Right lung (tissue), 5 donors: Measurements from ENCODE around the gene LITAF. TPM values are rescaled to one million over a fixed set of nuclear protein-coding genes. Genes with fewer than 3 reads are reported as not detected.
"Not testable (repeated sequence)": the region's sequence is repeated elsewhere in the genome, so short reads cannot be mapped to it uniquely, and the experiment has no call there.

ENCODE experiments used
- DNase-seq, 2 donors: peaks; one replicate each; pipeline ENCODE4 v3.0.0-alpha.2; 2013
- polyA plus RNA-seq, 5 donors: library from polyadenylated mRNA; unstranded; fragments of 120-200 nt; gene quantifications; one replicate each; pipeline versions ENCODE4 v1.2.1 to v1.2.3, GENCODE V29; 2013; ENCODE audit warnings: inconsistent platforms in 1 of 5, low replicate concordance in 1 of 5; ENCODE audit not compliant: insufficient read length in 5 of 5, insufficient read depth in 1 of 5

LITAF gene
- polyA plus RNA-seq, 5 donors = 111 to 130 (median 121) TPM

DNA sequence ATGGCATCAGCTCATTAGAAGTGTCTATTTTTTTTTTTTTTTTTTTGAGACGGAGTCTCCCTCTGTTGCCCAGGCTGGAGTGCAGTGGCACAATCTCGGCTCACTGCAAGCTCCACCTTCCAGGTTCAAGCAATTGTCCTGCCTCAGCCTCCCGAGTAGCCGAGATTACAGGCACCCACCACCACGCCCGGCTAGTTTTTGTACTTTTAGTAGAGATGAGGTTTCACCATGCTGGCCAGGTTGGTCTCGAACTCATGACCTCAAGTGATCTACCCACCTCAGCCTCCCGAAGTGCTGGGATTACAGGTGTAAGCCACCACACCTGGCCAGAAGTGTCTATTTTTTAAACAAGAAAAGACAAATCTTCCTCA lies 9.4 kb downstream of the LITAF start:
- not testable (repeated sequence) for DNase-seq

DNA sequence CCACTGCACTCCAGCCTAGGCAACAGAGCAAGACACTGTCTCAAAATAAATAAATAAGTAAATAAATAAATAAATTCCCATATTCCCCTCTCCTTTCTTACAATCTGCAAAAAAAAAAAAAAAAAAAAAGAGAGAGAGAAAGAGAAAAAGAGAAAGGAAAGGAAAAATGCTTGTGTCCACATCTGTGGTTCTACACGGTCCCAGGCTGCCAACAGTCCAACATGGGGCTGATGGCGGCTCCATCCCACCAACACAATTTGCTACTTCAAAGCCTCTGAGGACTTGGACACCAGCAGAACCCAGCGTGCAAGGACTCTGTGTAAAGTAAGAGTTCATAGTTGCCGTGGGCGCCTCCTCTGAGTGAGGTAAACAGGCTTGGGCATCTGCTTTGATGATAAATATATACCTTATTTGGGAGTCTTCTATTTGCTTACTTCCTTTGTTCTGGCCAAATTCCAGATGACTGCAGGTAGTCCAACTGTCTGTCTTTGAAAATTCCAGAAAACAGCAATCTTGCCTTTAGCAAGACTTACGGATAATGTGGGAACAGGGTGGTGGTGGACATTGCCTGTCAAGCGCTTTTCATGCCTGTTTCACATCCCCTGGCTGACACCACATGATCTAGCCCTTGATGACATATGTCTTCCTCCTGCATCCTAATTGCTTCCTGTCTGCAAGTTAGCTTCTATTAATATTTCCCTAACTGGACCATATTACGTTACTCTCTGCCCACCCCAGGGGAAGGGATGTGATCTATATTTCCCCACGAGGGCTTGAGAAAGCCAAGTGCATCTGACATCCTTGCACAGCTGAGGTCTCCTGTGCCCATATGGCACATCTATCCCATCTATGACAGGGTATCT lies 10.1 kb downstream of the LITAF start:
- DNase-seq = no peak

DNA sequence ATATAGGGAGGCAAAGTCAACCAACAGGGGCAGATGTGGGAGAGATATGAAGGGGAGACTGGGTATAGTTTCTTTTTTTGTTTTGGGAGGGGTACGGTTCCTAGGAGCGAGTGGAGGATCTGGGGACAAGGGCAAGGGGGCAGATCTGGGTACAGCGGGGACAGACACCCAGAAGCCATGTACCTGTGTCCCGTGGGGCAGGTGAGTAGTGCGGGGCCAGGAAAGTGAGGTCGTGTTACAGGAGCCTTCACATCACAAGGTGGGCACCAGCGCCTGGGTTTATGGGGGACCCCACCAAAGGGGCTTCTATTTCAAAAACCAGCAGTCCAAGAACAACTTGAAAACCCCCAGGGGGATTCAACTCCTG lies 11.5 kb downstream of the LITAF start:
- DNase-seq = no peak

DNA sequence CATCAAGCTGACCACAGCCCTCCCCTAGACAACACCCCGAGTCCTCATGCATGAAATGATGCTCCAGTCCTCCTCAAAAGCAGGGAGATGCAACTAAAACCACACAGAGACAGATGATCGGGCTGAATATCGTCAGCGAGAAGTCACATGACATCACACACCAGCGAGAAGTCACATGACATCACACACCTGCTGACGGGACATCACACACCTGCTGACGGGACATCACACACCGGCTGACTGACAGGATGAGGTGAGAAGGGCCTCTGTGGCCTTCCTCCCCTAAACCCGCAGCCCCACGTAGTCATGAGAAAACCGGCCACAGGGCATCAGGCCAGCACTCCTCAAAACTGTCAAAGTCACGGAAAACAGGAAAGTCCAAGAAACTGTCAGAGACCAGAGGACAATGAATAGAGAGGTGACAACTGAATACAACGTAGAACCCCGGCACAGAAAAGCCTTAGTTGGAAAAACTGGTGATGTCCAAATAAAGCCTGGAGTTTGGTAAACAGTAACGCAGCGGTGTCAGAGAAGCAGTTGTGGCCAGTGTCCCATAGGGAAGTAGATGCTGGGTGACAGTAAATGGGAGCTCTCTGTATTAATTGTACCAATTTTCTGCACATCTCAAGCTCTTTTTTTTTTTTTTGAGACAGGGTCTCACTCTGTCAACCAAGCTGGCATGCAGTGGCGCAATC lies 14.3 kb downstream of the LITAF start:
- DNase-seq = no peak

DNA sequence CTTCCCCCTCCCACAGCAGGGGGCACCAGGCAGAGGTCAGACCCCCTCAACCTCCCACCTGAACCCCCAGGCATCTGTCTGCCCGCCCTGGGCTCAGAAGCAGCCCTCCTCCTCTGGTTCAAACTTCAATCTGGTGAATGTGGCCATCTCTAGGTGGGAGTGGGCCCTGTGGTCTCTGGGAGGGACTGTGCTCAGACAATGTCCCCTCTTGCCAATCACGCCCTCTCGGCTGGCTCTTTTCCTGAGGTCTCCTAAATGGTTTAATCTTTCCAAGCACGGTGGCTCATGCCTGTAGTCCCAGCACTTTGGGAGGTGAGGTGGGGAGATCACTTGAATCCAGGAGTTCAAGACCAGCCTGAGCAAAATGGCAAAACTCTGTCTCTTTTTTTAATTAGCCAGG lies 15.2 kb downstream of the LITAF start:
- no peak for DNase-seq

DNA sequence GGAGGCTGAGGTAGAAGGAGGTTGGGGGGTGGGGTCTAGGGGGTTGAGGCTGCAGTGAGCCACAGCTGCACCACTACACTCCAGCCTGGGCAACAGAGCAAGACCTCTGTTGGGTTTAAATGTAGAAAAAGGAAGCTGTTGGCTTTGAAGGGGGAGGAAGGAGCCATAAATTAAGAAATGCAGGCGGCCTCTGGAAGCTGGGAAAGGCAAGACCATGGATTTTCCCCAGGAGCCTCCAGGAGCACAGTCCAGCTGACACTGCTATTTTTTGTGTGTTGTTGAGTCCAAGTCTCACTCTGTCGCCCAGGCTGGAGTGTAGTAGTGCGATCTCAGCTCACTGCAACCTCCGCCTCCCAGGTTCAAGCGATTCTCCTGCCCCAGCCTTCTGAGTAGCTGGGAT lies 15.9 kb downstream of the LITAF start:
- no peak for DNase-seq

DNA sequence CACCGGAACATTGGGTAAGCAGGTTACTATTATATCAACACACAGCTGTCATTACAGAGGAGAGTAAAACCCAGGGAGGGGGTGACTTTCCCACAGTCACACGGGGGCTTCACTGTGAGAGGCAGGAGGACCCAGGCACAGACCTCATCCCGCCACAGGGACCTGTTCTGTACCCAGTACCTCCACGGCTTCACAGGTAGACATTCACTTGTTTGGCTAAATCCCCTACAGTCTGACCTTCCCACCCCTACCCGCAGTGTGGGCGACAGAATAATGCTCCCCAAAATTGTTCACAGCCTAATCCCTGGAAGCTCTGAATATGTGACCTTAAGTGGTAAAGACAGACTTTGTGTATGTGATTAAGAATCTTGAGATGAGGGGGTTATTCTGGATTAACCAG lies 16.5 kb downstream of the LITAF start:
- no peak for DNase-seq

DNA sequence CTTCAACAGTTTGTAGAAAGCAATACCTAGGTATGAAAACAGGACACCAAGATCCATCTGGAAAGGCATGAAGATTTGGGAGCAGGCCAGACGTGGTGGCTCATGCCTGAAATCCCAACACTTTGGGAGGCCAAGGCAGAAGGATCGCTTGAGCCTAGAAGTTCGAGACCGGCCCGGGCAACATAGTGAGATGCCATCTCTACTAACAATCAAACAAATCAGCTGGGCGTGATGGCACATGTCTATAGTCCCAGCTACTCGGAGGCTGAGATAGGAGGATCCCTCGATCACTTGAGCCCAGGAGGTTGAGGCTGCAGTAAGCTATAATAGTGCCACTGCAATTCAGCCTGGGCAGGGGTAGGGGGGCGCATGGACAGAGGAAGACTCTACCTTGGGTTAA lies 20.3 kb downstream of the LITAF start:
- DNase-seq = no peak

DNA sequence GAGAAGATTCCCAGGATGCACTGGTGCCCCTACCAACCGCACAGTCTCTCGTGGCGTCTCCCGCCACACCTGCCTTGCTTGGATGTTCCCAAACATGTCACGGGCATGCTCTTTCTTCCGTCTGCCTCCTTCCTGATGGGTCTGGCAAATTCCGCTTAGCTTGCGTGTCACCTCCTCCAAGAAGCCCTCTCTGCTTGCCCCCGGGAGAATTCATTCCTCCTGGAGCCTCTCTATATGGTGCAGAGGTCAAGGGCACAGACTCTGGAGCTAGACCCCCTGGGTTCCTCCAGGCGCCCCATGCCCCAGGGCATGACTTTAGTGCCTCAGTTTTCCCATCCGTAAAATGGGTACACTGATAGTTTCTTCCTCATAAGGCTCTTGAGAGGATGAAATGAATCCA lies 21.1 kb downstream of the LITAF start:
- DNase-seq = no peak

DNA sequence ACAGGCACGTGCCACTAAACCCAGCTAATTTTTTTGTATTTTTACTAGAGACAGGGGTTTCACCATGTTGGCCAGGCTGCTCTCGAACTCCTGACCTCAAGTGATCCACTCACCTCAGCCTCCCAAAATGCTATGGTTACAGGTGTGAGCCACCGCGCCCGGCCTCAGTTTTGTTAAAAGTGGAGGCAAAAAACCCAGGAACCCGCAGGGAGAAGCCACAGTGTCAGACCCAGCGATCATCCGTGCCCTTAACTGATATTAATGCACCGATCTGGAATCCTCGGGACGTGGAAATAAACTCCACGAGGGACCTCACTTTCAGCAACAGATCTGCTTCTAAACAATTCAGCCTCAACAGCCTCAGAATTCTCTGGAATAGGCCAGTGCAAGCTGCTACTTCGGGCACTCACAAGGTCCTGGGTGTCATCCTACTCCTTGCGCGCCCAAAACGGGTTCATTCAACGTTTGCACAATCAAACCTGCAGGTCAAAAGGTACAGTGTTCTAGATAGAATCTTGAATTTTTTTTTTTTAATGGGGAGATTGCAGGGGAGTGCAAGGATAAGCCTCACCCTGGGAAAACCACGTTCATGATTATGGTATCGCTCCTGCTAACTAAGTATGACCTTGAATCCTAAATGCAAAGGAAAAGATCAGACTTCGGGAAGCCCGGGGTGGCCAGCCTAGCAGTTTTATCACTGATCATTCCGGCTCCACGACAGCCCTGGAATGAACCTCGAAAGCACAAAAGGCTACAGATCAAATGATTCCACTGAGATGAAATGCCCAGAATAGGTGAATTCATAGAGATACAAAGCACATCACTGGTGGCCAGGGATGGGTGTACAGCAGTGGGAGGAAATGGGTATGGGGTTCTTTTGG lies 22.4 kb downstream of the LITAF start:
- no peak for DNase-seq

DNA sequence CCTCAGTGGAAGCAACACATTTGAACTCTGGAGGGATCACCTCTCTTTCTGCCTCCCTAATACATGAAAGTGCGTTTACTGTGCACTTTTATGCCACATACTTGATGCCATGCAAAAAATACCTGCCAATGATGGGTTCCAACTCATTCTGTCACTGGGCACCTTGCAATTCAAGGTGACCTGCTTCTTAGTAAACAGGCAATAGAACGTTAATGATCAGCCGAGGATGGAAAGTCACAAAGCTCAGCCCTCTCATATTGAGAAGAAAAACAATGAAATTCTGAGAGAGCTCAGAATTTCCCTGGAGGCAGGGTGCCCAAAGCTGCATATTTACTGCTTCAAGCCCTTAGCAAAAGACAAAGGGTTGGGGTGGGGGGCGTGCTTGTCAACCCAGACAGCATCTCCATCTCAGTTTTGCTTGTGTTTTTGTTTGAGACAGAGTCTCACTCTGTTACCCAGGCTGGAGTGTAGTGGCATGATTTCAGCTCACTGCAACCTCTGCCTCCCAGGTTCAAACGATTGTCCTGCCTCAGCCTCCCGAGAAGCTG lies 23.2 kb downstream of the LITAF start:
- no peak for DNase-seq

DNA sequence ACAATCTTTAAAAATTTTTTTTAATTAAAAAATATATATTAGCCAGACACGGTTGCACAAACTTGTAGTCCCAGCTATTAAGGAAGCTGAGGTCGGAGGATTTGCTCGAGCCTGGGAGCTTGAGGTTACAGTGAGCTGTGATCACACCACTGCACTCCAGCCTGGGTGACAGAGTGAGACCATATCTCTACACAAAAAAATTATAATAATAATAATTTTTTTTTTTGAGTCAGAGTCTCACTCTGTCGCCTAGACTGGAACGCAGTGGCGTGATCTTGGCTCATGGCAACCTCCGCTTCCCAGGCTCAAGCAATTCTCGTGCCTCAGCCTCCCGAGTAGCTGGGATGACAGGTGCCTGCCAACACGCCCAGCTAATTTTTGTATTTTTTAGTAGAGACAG lies 23.8 kb downstream of the LITAF start:
- DNase-seq = no peak

DNA sequence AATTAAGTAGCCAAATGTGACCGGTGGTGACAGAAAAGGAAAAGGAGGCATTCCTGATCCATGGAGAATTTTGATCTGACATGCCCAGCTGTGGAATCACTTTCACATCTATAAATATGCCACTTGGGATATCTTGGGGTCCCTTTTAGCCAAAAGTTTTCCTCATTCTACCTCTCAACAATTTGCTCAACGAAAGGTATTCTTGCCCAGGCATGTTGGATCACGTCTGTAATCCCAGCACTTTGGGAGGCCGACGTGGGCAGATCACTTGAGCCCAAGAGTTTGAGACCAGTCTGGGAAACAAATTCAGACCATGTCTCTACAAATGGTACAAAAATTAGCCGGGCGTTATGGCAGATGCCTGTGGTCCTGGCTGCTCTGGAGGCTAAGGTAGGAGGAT lies 24.3 kb downstream of the LITAF start:
- DNase-seq = no peak

DNA sequence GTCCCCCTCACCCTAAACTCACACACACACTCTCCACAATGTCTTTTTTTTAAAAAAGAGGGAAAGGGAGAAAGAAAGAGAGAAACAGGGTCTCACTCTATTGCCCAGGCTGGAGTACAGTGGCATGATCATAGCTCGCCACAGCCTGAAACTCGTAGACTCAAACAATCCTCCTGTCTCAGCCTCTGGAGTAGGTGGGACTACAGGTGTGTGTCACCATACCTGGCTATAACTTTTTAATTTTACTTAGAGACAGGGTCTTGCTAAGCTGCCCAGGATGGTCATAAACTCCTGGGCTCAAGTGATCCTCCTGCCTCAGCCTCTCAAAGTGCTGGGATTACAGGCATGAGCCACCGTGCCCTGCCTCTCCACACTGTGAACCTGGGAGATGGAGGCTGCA lies 24.9 kb downstream of the LITAF start:
- no peak for DNase-seq

DNA sequence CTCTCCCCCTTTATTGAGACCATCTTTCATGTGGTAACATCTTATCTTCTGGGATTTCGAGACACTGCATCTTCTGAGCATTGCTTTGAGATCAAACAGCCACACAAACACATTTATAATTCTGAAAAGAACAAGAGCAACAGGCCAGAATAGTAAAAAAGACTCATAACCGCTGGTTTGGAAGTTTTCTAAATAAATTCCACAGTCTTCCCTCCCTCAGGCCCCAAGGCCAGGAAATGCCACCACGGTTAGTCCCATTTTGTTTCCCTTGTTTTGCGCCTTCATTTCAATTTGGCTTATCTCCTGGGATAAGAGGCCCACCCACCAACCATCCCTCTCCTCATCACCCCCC lies 25.3 kb downstream of the LITAF start:
- DNase-seq = no peak

DNA sequence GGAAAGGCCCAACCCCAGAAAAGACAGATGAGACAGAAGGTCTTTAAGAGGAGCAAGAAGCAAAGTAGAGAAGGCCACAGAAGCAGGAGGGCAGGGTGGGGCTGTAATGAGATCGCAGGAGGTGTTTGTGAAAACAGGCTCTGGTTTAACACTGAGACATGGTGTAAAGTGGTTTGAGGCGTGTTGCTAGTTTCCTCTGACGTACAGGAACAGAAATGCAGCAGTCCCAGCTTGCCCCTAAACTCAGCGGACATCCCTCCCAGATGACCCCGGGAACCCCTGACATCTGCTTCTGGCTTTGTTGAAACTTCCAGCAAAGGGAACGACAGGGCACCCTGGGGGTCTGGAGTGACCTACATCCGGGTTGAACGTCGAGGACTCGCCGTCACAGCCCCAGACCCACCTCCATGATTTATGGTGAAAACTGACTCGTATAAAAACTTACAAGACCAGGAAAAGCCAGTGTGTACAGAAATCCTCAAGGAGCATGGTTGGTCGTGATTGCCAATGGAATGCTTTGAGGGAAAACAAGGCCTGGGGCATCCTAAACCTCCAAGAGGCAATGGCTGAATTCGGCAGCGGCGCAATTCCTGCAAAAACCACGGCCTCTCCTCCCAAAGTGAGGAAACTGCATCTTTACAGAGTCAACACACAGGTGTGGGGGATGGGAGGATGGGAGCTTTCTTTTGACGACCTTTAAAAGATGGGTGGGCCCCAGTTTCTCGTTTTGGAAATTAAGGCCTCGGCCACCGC lies 25.8 kb downstream of the LITAF start:
- no peak for DNase-seq

DNA sequence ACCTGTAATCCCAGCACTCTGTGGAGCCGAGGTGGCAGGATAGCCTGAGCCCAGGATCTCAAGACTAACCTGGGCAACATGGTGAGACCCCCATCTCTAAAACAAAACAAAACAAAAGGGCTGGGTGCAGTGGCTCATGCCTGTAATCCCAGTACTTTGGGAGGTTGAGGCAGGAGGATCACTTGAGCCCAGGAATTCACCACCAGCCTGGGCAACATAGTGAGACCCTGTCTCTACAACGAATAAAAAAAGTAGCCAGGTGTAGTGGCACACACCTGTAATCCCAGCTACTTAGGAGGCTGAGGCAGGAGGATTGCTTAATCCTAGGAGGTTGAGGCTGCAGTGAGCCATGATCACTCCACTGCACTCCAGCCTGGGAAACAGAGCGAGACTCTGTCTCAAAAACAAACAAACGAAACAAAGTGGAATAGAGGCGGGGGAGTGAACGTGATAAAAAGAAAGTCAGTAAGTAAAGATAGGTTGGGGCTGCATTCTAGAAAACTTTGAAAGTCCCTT lies 28.4 kb downstream of the LITAF start:
- DNase-seq = not testable (repeated sequence)

DNA sequence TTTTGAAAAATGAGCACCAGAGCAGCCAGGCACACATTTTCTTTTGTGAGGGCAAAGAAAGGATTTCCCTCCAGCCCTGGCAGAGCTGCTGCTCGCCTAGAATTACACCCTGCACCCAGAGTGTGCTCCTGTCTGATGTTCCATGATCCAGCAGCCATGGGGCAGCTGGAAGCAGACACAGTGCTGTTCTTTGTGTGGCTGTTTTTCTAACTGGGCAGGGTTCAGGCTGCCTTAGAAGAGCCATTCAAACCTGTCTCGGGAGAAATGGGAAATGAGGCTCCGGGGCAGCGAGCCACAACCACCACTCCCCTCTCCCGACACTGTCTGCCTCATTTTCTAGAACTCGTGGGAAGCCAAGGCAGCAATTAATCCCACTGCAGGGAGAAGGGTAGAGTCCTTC lies 28.9 kb downstream of the LITAF start:
- no peak for DNase-seq

DNA sequence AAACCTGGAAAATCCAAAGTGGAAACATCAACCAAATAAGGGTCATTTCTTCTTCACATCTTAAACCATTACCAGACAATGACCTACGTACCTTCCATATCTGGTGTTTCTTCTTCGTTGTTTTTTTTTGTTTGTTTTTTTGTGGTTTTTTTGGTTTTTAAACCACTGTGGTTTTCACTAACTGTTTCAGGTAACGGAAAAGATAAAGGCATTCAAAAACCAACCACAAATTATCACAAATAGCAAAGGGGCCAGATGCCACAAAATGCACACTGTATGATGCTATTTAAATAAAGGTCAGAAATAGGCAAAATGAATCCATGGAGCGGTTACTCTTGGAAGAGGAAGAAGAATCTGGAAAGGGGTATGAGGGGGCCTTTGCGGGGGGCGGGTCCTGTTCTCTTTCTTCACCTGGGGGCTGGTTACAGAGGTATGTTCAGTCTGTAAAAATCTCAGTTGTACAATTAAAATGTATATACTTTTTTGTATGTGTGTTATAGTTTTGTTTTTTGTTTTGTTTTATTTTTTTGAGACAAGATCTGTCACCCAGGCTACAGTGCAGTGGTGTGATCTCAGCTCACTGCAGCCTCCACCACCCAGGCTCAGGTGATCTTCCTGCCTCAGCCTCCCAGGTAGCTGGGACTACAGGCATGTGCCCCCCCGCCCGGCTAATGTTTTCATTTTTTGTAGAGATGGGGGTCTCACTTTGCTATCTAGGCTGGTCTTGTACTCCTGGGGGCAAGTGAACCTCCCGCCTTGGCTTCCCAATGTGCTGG lies 29.6 kb downstream of the LITAF start:
- DNase-seq = no peak

DNA sequence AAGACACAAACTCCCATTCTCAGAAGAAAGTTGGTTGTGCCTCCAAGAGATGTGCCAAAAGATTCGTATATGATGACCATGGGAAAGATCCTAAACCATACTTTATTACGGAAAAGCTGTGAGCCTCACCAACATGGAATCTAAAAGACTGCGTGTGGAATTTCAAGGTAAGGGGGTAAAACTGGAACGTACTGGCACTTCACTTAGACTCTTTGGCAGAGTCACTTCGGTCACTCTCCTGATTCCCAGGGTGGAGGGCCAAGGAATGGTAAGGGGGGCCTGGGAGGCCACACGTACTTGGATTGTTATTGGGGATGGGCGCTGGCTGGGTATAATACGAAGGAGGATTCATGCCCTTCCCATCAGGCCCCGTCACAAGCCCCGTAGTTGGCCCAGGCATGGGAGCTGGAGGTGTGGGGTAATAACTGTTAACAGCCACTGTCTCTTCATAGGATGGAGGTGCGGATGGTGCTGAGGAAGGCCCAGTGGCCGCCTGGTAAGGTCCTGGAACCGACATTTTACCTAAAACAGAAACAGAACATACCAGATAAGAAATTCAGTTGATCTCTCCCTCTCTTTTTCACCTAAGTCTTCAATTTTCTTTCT lies 30.4 kb downstream of the LITAF start:
- no peak for DNase-seq
